Measurements from ENCODE around the gene SMNDC1. TPM values are rescaled to one million over a fixed set of nuclear protein-coding genes. Genes with fewer than 3 reads are reported as not detected.
"Not testable (repeated sequence)": the region's sequence is repeated elsewhere in the genome, so short reads cannot be mapped to it uniquely, and the experiment has no call there.

The SMNDC1 gene
- total RNA-seq, 1 donor from 2014 or later: 46.2 TPM

- Mint-ChIP-seq H3K27ac (no peak overlapping the region), H3K27me3 (peaks cover 33% of the 10 kb centered on the region), H3K4me3 (peak overlapping the region; percentile 17), H3K9me3 (no peaks in the 10 kb centered on the region), H3K4me1 (peaks cover 18% of the 10 kb centered on the region), H3K36me3 (ENCODE audit: low read depth) (peaks cover 1% of the 10 kb centered on the region)
- DNase-seq: peak; percentile 62
- intact Hi-C loops (cut with micrococcal nuclease): no loop called here
These were observed 35.1 kb downstream of the SMNDC1 start for GRCh38 chr10:110269374-110270318.

- no peak overlapping the region for H3K27ac Mint-ChIP-seq
- H3K9me3 Mint-ChIP-seq: no peaks in the 10 kb centered on the region
- DNase-seq: no peak
- peak overlapping the region; percentile 17 for H3K4me3 Mint-ChIP-seq
- peaks cover 31% of the 10 kb centered on the region for H3K27me3 Mint-ChIP-seq
- intact Hi-C loops (cut with micrococcal nuclease): no loop called here
- peaks cover 1% of the 10 kb centered on the region for H3K36me3 Mint-ChIP-seq (ENCODE audit: low read depth)
- H3K4me1 Mint-ChIP-seq: peaks cover 18% of the 10 kb centered on the region
These were observed 35.7 kb downstream of the SMNDC1 start for GRCh38 chr10:110268971-110269370.

- no peak for DNase-seq
- Mint-ChIP-seq H3K9me3 (no peaks in the 10 kb centered on the region), H3K4me1 (peaks cover 13% of the 10 kb centered on the region), H3K27ac (no peak overlapping the region), H3K27me3 (peaks cover 30% of the 10 kb centered on the region), H3K4me3 (no peak overlapping the region), H3K36me3 (ENCODE audit: low read depth) (no peaks in the 10 kb centered on the region)
- intact Hi-C loops (cut with micrococcal nuclease): no loop called here
These were observed 36.3 kb downstream of the SMNDC1 start for GRCh38 chr10:110268442-110268841.

GRCh38 chr10:110267276-110267675, 37.4 kb downstream of the SMNDC1 start:
- intact Hi-C loops (cut with micrococcal nuclease): no loop called here
- Mint-ChIP-seq H3K4me3 (no peak overlapping the region), H3K27ac (no peak overlapping the region), H3K4me1 (peaks cover 11% of the 10 kb centered on the region), H3K36me3 (ENCODE audit: low read depth) (peaks cover 2% of the 10 kb centered on the region), H3K9me3 (no peaks in the 10 kb centered on the region), H3K27me3 (peaks cover 37% of the 10 kb centered on the region)
- no peak for DNase-seq

- Mint-ChIP-seq H3K9me3 (no peaks in the 10 kb centered on the region), H3K4me1 (peaks cover 11% of the 10 kb centered on the region), H3K4me3 (no peak overlapping the region), H3K27ac (no peak overlapping the region), H3K36me3 (ENCODE audit: low read depth) (peaks cover 5% of the 10 kb centered on the region), H3K27me3 (peaks cover 44% of the 10 kb centered on the region)
- DNase-seq: no peak
- intact Hi-C loops (cut with micrococcal nuclease): no loop called here
These were observed 39.0 kb downstream of the SMNDC1 start for GRCh38 chr10:110265573-110266193.

- no peak overlapping the region for H3K27ac Mint-ChIP-seq
- H3K4me1 Mint-ChIP-seq: no peaks in the 10 kb centered on the region
- peaks cover 49% of the 10 kb centered on the region for H3K27me3 Mint-ChIP-seq
- no peak for DNase-seq
- intact Hi-C loops (cut with micrococcal nuclease): no loop called here
- H3K9me3 Mint-ChIP-seq: no peaks in the 10 kb centered on the region
- no peak overlapping the region for H3K4me3 Mint-ChIP-seq
- H3K36me3 Mint-ChIP-seq (ENCODE audit: low read depth): peaks cover 5% of the 10 kb centered on the region
These were observed 41.6 kb downstream of the SMNDC1 start for GRCh38 chr10:110263164-110263563.

GRCh38 chr10:110260746-110261477, 43.8 kb downstream of the SMNDC1 start:
- DNase-seq: no peak
- peaks cover 9% of the 10 kb centered on the region for H3K36me3 Mint-ChIP-seq (ENCODE audit: low read depth)
- H3K4me3 Mint-ChIP-seq: no peak overlapping the region

GRCh38 chr10:110259317-110259716, 45.4 kb downstream of the SMNDC1 start:
- intact Hi-C loops (cut with micrococcal nuclease): no loop called here
- Mint-ChIP-seq H3K27me3 (peaks cover 53% of the 10 kb centered on the region), H3K4me3 (no peak overlapping the region), H3K36me3 (ENCODE audit: low read depth) (peaks cover 20% of the 10 kb centered on the region), H3K9me3 (peaks cover 5% of the 10 kb centered on the region), H3K27ac (no peak overlapping the region), H3K4me1 (peaks cover 5% of the 10 kb centered on the region)
- no peak for DNase-seq

More at GRCh38 chr10:110260746-110261477, 43.8 kb downstream of the SMNDC1 start:
- intact Hi-C loops (cut with micrococcal nuclease): no loop called here
- H3K9me3 Mint-ChIP-seq: peaks cover under 1% of the 10 kb centered on the region
- H3K27me3 Mint-ChIP-seq: peaks cover 48% of the 10 kb centered on the region
- no peaks in the 10 kb centered on the region for H3K4me1 Mint-ChIP-seq
- H3K27ac Mint-ChIP-seq: no peak overlapping the region

GRCh38 chr10:110258542-110258941, 46.2 kb downstream of the SMNDC1 start:
- intact Hi-C loops (cut with micrococcal nuclease): no loop called here
- Mint-ChIP-seq H3K27me3 (peaks cover 54% of the 10 kb centered on the region), H3K4me1 (peaks cover 9% of the 10 kb centered on the region), H3K36me3 (ENCODE audit: low read depth) (peaks cover 23% of the 10 kb centered on the region), H3K27ac (no peak overlapping the region), H3K9me3 (peaks cover 5% of the 10 kb centered on the region), H3K4me3 (no peak overlapping the region)
- no peak for DNase-seq

GRCh38 chr10:110254467-110254866, 50.3 kb downstream of the SMNDC1 start:
- H3K4me3 Mint-ChIP-seq: no peak overlapping the region
- peaks cover 28% of the 10 kb centered on the region for H3K36me3 Mint-ChIP-seq (ENCODE audit: low read depth)

GRCh38 chr10:110252151-110252550, 52.6 kb downstream of the SMNDC1 start:
- no peak for DNase-seq
- intact Hi-C loops (cut with micrococcal nuclease): loop anchor here (1.0 to 5.0 kb wide), 3 partner anchors 95 to 275 kb away; no protein-coding TSS in a partner anchor
- H3K27me3 Mint-ChIP-seq: peaks cover 31% of the 10 kb centered on the region
- peaks cover 36% of the 10 kb centered on the region for H3K36me3 Mint-ChIP-seq (ENCODE audit: low read depth)
- H3K9me3 Mint-ChIP-seq: peaks cover 5% of the 10 kb centered on the region
- H3K27ac Mint-ChIP-seq: peak overlapping the region; percentile 56
- peaks cover 34% of the 10 kb centered on the region for H3K4me1 Mint-ChIP-seq
- H3K4me3 Mint-ChIP-seq: no peak overlapping the region

More at GRCh38 chr10:110254467-110254866, 50.3 kb downstream of the SMNDC1 start:
- peaks cover 30% of the 10 kb centered on the region for H3K4me1 Mint-ChIP-seq
- H3K27me3 Mint-ChIP-seq: peaks cover 37% of the 10 kb centered on the region
- intact Hi-C loops (cut with micrococcal nuclease): loop anchor here (5.0 kb wide), 2 partner anchors 97 to 273 kb away; no protein-coding TSS in a partner anchor
- H3K27ac Mint-ChIP-seq: peak overlapping the region; percentile 12
- DNase-seq: no peak
- peaks cover 5% of the 10 kb centered on the region for H3K9me3 Mint-ChIP-seq

- not testable (repeated sequence) for H3K9me3 Mint-ChIP-seq, DNase-seq
- intact Hi-C loops (cut with micrococcal nuclease): loop anchor here (2.0 to 5.0 kb wide), 4 partner anchors 21 to 276 kb away; no protein-coding TSS in a partner anchor
- peaks cover 40% of the 10 kb centered on the region for H3K36me3 Mint-ChIP-seq (ENCODE audit: low read depth)
- H3K4me1 Mint-ChIP-seq: peaks cover 34% of the 10 kb centered on the region
- H3K27me3 Mint-ChIP-seq: peaks cover 35% of the 10 kb centered on the region
- H3K27ac Mint-ChIP-seq: peak overlapping the region; percentile 81
- peak overlapping the region; percentile 41 for H3K4me3 Mint-ChIP-seq
These were observed 53.3 kb downstream of the SMNDC1 start for GRCh38 chr10:110251392-110251791.

- DNase-seq; H3K27ac Mint-ChIP-seq; H3K4me3 Mint-ChIP-seq; H3K9me3 Mint-ChIP-seq; intact Hi-C loops (cut with micrococcal nuclease): not testable (repeated sequence)
- Mint-ChIP-seq H3K4me1 (peaks cover 32% of the 10 kb centered on the region), H3K27me3 (peaks cover 38% of the 10 kb centered on the region), H3K36me3 (ENCODE audit: low read depth) (peaks cover 43% of the 10 kb centered on the region)
These were observed 55.2 kb downstream of the SMNDC1 start for GRCh38 chr10:110249489-110249888.
